H9 (cell line): Measurements from ENCODE around the gene UBAC1. TPM values are rescaled to one million over a fixed set of nuclear protein-coding genes. Genes with fewer than 3 reads are reported as not detected.

Experiments used
- DNase-seq: peaks from one replicate; pipeline ENCODE4 v3.0.0-alpha.2; 2017
- H2AFZ ChIP-seq: one replicate; pipeline ENCODE4 v1.6.1; 2013; ENCODE audit warnings: mild to moderate bottlenecking, low read length, control low read depth, moderate library complexity
- H2AK5ac ChIP-seq: 2 replicates; pipeline ENCODE4 v1.6.1; 2013; ENCODE audit warnings: low read length, control low read depth, mixed read lengths; ENCODE audit not compliant: insufficient read length
- H2BK120ac ChIP-seq: one replicate; pipeline ENCODE4 v1.6.1; 2013; ENCODE audit warnings: low read depth, mild to moderate bottlenecking, low read length, control low read depth, inconsistent platforms; ENCODE audit not compliant: poor library complexity, severe bottlenecking
- H2BK12ac ChIP-seq: 2 replicates; pipeline ENCODE4 v1.6.1; 2013; ENCODE audit warnings: low read length, control low read depth, mixed read lengths, low read depth; ENCODE audit not compliant: insufficient read length
- H2BK15ac ChIP-seq: 2 replicates; pipeline ENCODE4 v1.6.1; 2013; ENCODE audit warnings: low read depth, low read length, control low read depth
- H2BK20ac ChIP-seq: one replicate; pipeline ENCODE4 v1.6.1; 2013; ENCODE audit warnings: low read depth, mild to moderate bottlenecking, low read length, control low read depth, inconsistent platforms; ENCODE audit not compliant: poor library complexity, severe bottlenecking
- H2BK5ac ChIP-seq: 2 replicates; pipeline ENCODE4 v1.6.1; 2013; ENCODE audit warnings: low read length, control low read depth, mixed read lengths; ENCODE audit not compliant: insufficient read length
- H3K14ac ChIP-seq: 2 replicates; pipeline ENCODE4 v1.6.1; 2013; ENCODE audit warnings: low read length, control low read depth; ENCODE audit not compliant: insufficient read depth
- H3K18ac ChIP-seq: 2 replicates; pipeline ENCODE4 v1.6.1; 2013; ENCODE audit warnings: low read depth, mild to moderate bottlenecking, mixed read lengths, low read length, control low read depth; ENCODE audit not compliant: insufficient read length
- H3K23ac ChIP-seq: 2 replicates; pipeline ENCODE4 v1.6.1; 2013; ENCODE audit warnings: low read length, control low read depth, mixed read lengths, low read depth; ENCODE audit not compliant: insufficient read length
- H3K23me2 ChIP-seq: 2 replicates; pipeline ENCODE4 v1.6.1; 2013; ENCODE audit warnings: low read depth, mild to moderate bottlenecking, mixed read lengths, low read length, control low read depth; ENCODE audit not compliant: insufficient read length, poor library complexity, severe bottlenecking
- H3K27ac ChIP-seq: 2 replicates; pipeline ENCODE4 v1.5.1; 2013; ENCODE audit warnings: low read length, control low read depth, mixed read lengths, low read depth; ENCODE audit not compliant: insufficient read length
- H3K27me3 ChIP-seq: 2 replicates; pipeline ENCODE4 v1.6.1; 2013; ENCODE audit warnings: low read length, control low read depth, inconsistent platforms; ENCODE audit not compliant: insufficient read depth
- H3K4ac ChIP-seq: 2 replicates; pipeline ENCODE4 v1.6.1; 2013; ENCODE audit warnings: low read depth, mild to moderate bottlenecking, control low read depth, inconsistent platforms, low read length, moderate library complexity
- H3K4me1 ChIP-seq: 2 replicates; pipeline ENCODE4 v1.6.1; 2013; ENCODE audit warnings: low read length, control low read depth, inconsistent platforms; ENCODE audit not compliant: insufficient read depth
- H3K4me2 ChIP-seq: 2 replicates; pipeline ENCODE4 v1.6.1; 2013; ENCODE audit warnings: low read length, control low read depth, mixed read lengths; ENCODE audit not compliant: insufficient read length, insufficient read depth
- H3K56ac ChIP-seq: 2 replicates; pipeline ENCODE4 v1.6.1; 2013; ENCODE audit warnings: low read depth, mild to moderate bottlenecking, mixed read lengths, low read length, control low read depth; ENCODE audit not compliant: insufficient read length
- H3K79me1 ChIP-seq: 2 replicates; pipeline ENCODE4 v1.6.1; 2013; ENCODE audit warnings: low read depth, mild to moderate bottlenecking, moderate library complexity, low read length, control low read depth, inconsistent platforms; ENCODE audit not compliant: insufficient read depth, poor library complexity, severe bottlenecking
- H3K79me2 ChIP-seq: 2 replicates; pipeline ENCODE4 v1.6.1; 2013; ENCODE audit warnings: low read length, control low read depth, inconsistent platforms; ENCODE audit not compliant: insufficient read depth
- H3K9ac ChIP-seq: 2 replicates; pipeline ENCODE4 v1.6.1; 2013; ENCODE audit warnings: low read length, control low read depth, mixed read lengths; ENCODE audit not compliant: insufficient read length; ENCODE audit errors: extremely low read depth
- H3K9me3 ChIP-seq: one replicate; pipeline ENCODE4 v1.6.1; 2013; ENCODE audit warnings: low read depth, low read length, inconsistent platforms; ENCODE audit not compliant: control insufficient read depth
- H3T11ph ChIP-seq: one replicate; pipeline ENCODE4 v1.6.1; 2013; ENCODE audit warnings: mild to moderate bottlenecking, low read length, control low read depth, inconsistent platforms
- H4K20me1 ChIP-seq: one replicate; pipeline ENCODE4 v1.6.1; 2013; ENCODE audit not compliant: control insufficient read depth, insufficient read length, insufficient read depth
- H4K5ac ChIP-seq: 2 replicates; pipeline ENCODE4 v1.6.1; 2013; ENCODE audit warnings: low read depth, mild to moderate bottlenecking, mixed read lengths, low read length, control low read depth; ENCODE audit not compliant: insufficient read length
- H4K8ac ChIP-seq: replicated peaks from 2 replicates; pipeline ENCODE4 v1.6.1; 2013; ENCODE audit warnings: low read length, control low read depth, mixed read lengths, low read depth; ENCODE audit not compliant: insufficient read length
- H4K91ac ChIP-seq: 2 replicates; pipeline ENCODE4 v1.6.1; 2013; ENCODE audit warnings: low read depth, mild to moderate bottlenecking, moderate library complexity, mixed read lengths, low read length, control low read depth; ENCODE audit not compliant: insufficient read length
- H3K27ac Mint-ChIP-seq, 3 experiments: 2 replicates in 2 of 3; 3 replicates in 1 of 3; pipeline ENCODE4 v1.8.0; 2020 to 2021; ENCODE audit warnings: mixed read lengths in 3 of 3, mild to moderate bottlenecking in 1 of 3, moderate library complexity in 1 of 3
- H3K27me3 Mint-ChIP-seq: 2 replicates; pipeline ENCODE4 v1.8.0; 2021; ENCODE audit warnings: low read depth, mild to moderate bottlenecking, moderate library complexity, mixed read lengths
- H3K36me3 Mint-ChIP-seq, 3 experiments: 2 replicates in 2 of 3; 3 replicates in 1 of 3; pipeline ENCODE4 v1.8.0; 2020 to 2021; ENCODE audit warnings: low read depth in 3 of 3, mixed read lengths in 3 of 3; ENCODE audit not compliant: insufficient read depth in 1 of 3
- H3K4me1 Mint-ChIP-seq, 2 experiments: 2 replicates each; pipeline ENCODE4 v1.8.0; 2020; ENCODE audit warnings: mixed read lengths in 2 of 2
- H3K4me3 Mint-ChIP-seq, 2 experiments: 2 replicates in 1 of 2; 3 replicates in 1 of 2; pipeline ENCODE4 v1.8.0; 2020 to 2021; ENCODE audit warnings: mild to moderate bottlenecking in 2 of 2, mixed read lengths in 2 of 2, moderate library complexity in 1 of 2
- H3K9me3 Mint-ChIP-seq, 2 experiments: 2 replicates in 1 of 2; 3 replicates in 1 of 2; pipeline ENCODE4 v1.8.0; 2020; ENCODE audit warnings: mild to moderate bottlenecking in 2 of 2, mixed read lengths in 2 of 2, moderate library complexity in 1 of 2
- CTCF ChIP-seq: fragments of 200-600 bp; sonication (generic); conservative IDR thresholded peaks from 3 replicates; pipeline ENCODE4 v1.8.0; 2021; ENCODE audit warnings: antibody characterized with exemption, mild to moderate bottlenecking
- WGBS: extraction: QIAGEN DNeasy Blood & Tissue Kit; methylation state at CpG from one replicate; pipeline ENCODE4 v1.1.7; 2013; ENCODE audit warnings: missing lambda C conversion rate, low lambda C conversion rate, mixed read lengths; ENCODE audit not compliant: insufficient read length; ENCODE audit errors: extremely low coverage; 5-methylcytosine and 5-hydroxymethylcytosine counted together
- total RNA-seq: library from RNA; stranded (reverse); gene quantifications from 2 replicates; pipeline ENCODE4 v1.2.1, GENCODE V29; 2021

The UBAC1 gene
- total RNA-seq, 1 experiment from 2014 or later, result 47.5 TPM

GRCh38 chr9:135903786-135904520 is 57.2 kb downstream of the UBAC1 start:
- H3K9ac ChIP-seq, result no peak overlapping the region
- no peak overlapping the region for H2BK20ac ChIP-seq
- no peak for DNase-seq
- H4K20me1 ChIP-seq, result no peaks in the 10 kb centered on the region
- no peaks in the 10 kb centered on the region; the same call in 1 of the 2 replicates for H3K4me1 ChIP-seq
- no CpG with 5 or more reads among the region's 16 CpGs for WGBS
- H4K91ac ChIP-seq, result no peak overlapping the region
- no peak overlapping the region for H2BK15ac ChIP-seq
- H3K9me3 Mint-ChIP-seq, result peaks cover 13 to 14% of the 10 kb centered on the region in 2 experiments
- peaks cover 66% of the 10 kb centered on the region for H3K79me2 ChIP-seq
- peak overlapping the region; percentile 5 to 53; a peak in 4 of 5 replicates for H3K4me3 Mint-ChIP-seq
- H3K4me2 ChIP-seq, result no peak overlapping the region
- H3K56ac ChIP-seq, result no peak overlapping the region
- H3K18ac ChIP-seq, result no peak overlapping the region
- H3K14ac ChIP-seq, result no peak overlapping the region
- no peak overlapping the region for H2BK120ac ChIP-seq
- H3T11ph ChIP-seq, result no peak overlapping the region
- no peak overlapping the region for H2AFZ ChIP-seq
- TF ChIP-seq CTCF, result no peak
- peaks cover 43 to 52% of the 10 kb centered on the region in 2 experiments for H3K4me1 Mint-ChIP-seq
- H3K27ac Mint-ChIP-seq, result peak overlapping the region in 1 of 3 experiments; percentile 84; a peak in 3 of 7 replicates
- no peak overlapping the region for H2BK5ac ChIP-seq
- no peak overlapping the region for H3K23ac ChIP-seq
- peaks cover 31 to 47% (median 41%) of the 10 kb centered on the region in 3 experiments for H3K36me3 Mint-ChIP-seq
- H3K27me3 ChIP-seq, result no peaks in the 10 kb centered on the region; the same call in 1 of the 2 replicates
- no peak overlapping the region for H2AK5ac ChIP-seq
- H3K4ac ChIP-seq, result no peak overlapping the region
- no peaks in the 10 kb centered on the region for H3K9me3 ChIP-seq
- no peak overlapping the region for H2BK12ac ChIP-seq
- no peak overlapping the region for H4K8ac ChIP-seq
- H3K23me2 ChIP-seq, result peaks cover 14% of the 10 kb centered on the region
- H3K79me1 ChIP-seq, result peaks cover 7% of the 10 kb centered on the region
- no peak overlapping the region for H3K27ac ChIP-seq
- no peak overlapping the region for H4K5ac ChIP-seq
- H3K27me3 Mint-ChIP-seq, result peaks cover 7% of the 10 kb centered on the region
